Hippocampal formation (tissue), 2 donors: ENCODE data around the gene EIF3K.

ENCODE experiments used
- DNase-seq, 2 donors: peaks; one replicate each; lab custom pipeline; 2025; lab: John Stamatoyannopoulos, UW

EIF3K gene

DNA sequence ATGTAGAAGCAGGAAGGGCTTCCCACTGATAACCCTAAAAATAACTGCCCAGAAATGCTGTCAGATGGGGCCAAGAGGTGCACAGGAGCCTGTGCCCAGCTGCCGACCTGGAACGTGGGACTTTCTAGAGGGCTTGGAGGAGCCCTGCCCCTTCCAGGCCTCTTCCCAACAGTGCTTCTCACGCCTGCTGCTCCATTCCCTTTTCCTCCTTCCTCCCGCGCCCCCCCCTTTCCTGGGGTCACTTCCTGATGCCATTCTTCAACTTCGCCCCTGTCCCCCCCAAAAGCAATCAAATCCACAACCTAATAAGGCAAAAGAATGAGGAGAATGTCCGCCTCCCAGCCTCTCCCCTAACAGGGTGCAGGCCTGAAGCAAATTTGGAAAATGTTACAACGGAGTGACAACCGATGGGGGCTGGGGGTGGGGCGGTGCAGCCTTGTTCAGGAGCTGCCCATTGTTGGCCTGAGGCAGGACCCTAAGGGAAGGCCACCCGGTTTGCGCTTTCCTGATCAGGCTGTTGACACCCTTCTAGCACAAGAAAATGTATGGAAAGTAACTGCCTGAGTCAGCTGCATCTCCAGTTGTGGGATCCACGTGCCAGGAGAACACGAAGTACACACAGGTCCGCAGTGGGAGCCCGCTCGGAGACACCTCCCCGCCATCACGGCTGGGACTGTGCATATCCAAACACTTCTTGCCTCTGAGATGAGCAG, 47.1 kb downstream of the EIF3K start:
- DNase-seq: no peak

GRCh38 chr19:38666663-38667511, 47.9 kb downstream of the EIF3K start:
- DNase-seq: no peak

GRCh38 chr19:38667661-38668171, 48.7 kb downstream of the EIF3K start:
- DNase-seq: peak in 1 of 2 donors; percentile 24

GRCh38 chr19:38669552-38669951, 50.6 kb downstream of the EIF3K start:
- no peak for DNase-seq

- DNase-seq: no peak
Observed at GRCh38 chr19:38670921-38671398, 52.0 kb downstream of the EIF3K start.

DNA sequence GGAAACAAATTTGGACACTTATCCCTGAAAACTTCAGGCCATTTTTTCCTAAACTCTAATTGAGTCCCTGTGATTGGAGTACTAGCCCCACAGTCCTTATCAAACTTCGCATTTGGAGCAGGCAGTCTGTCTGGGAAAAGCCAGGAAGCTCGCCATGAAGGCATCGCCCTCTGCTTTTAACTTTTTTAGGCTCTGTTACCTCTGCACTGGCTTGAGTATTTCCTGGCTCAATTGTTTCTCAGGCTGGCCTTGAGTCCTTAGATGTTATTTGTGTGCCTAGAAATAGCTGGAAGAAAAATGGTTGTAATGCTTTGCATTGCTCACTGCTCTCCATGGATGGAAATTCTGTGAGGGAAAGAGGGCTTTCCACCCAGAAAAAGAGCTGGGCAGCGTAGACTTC, 52.7 kb downstream of the EIF3K start:
- DNase-seq: no peak

- DNase-seq: no peak
Observed at GRCh38 chr19:38673030-38673429, 54.0 kb downstream of the EIF3K start.

DNA sequence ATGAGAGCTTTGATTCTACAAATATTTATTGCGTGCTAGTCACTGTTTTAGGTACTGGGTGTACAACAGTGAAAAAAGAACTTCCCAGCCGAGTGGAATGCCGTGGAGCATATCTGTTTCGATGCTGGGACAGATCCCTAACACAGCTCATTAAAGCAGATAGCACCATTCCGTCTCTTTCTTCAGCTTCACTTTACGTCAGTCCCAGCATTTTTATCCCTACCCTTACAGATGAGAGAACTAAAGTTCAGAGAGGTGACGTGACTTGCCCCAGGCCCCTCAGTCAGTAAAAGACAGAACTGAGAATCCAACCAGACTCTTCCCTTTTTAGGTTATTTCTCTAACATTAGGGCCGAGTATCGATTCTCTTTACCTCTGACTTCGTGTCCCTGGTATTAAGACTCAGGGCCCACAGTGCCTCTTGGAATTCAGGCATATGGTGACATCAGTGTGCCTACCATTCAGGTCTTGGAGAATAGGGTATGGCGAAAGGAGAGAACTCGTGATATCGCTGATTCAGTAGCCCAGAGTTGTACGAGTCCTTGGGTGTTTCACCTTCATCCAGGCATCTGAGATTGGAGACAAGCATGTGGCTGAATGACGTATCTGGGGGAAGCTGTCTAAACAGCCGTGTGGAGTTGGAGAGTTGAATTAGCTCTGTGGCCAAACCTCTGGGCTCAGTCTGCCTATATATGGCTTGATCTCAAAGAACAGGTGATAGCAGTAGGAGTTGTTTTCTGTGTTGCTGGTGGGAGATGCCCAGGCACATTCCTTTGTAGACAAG, 55.6 kb downstream of the EIF3K start:
- DNase-seq: no peak

DNA sequence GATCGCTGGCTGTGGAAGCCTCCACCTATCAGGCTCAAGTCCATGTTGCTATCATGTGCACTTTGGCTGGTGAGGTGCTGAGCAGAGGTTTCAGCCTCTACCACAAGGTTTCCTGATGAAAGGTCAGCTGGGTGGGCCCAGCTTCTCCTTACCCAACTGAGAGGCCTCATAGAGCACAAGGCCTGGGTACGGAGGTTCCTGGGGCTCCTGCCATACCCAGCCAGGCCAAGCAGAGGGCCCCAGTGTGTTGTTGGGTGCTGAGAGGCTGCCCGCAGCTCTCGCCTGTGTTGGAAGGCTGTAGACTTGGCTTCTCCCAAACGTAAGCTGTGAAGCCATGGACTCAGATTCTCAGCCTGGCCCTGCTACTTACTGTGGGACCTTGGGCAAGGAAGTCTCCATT, 56.6 kb downstream of the EIF3K start:
- peak in 1 of 2 donors; percentile 29 for DNase-seq

DNA sequence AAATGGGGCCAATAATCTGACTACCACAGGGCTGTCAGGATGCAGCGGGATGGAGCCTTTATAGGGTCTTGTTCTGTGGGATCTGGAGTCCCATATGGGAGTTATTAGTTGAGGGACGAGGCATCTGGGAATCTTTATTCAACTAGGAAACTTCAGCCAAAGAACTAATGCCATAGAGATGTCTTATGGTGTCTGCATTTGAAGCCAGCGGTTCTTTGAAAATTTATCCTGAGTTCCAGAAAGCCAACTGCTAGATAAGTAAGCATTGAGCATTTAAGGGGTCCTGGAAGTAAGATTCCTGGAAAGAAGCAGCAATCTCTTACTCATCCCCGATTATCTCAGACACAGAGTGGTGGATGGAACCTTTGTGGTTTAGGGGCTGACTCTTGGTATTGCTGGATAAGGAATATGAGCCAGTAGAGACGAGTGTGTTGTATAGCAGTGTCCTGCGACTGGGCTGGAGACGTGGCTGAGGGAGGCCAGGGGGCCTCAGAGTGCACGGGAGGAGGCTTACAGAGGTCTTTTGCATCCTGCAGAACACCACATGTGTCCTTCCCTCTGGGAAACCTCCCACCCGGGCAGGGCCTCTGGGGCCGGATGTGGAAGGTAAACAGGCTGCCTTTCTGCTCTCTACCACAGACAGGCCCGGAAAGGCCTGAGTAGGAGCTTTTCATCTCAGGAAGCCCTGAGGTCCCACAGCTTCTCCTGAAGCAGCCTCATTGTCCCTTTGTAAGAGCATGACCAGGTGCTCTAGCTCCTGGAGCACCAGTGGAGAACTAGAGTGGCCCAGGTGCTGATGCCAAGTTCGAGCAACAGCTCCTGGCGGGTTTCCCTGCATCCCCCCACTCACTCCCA, 57.3 kb downstream of the EIF3K start:
- DNase-seq: no peak

DNA sequence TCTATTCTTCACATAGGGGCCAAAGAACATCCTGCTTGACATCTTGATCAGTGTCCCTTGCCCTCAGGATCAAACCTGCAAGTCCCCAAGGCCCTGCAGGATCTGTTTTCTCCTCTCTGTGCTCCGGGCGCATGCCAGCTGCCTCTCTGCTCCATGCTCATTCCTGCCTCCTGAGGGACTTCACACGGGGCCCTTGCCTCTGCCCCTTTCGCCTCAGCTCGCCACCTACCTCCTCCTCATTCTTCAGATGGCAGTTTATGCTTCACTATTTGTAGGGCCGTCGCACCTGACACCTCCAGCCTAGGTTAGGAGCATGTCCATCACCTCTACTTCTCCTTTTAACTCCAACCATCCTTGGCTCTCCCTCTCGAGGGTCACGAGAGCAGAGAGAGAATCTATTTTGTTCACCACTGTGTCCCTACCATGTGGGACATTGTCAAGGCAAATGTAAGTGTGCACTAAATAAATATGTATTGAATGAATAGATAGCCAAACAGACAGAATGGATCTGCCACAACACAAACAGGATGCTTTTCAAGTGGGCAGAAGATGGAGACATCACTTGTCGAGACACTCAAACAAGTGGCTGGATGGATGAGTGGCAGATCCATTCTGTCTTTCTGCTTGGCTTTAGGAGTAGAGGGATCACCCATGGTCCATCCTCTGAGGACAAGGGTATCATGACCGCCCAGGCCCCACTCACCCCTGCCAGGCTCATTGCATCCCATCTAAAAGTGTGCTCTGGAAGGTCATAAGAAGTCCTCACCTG, 58.1 kb downstream of the EIF3K start:
- no peak for DNase-seq

- no peak for DNase-seq
Observed at GRCh38 chr19:38678217-38678890, 59.4 kb downstream of the EIF3K start.

- DNase-seq: no peak
Observed at GRCh38 chr19:38678891-38679494, 60.0 kb downstream of the EIF3K start.

DNA sequence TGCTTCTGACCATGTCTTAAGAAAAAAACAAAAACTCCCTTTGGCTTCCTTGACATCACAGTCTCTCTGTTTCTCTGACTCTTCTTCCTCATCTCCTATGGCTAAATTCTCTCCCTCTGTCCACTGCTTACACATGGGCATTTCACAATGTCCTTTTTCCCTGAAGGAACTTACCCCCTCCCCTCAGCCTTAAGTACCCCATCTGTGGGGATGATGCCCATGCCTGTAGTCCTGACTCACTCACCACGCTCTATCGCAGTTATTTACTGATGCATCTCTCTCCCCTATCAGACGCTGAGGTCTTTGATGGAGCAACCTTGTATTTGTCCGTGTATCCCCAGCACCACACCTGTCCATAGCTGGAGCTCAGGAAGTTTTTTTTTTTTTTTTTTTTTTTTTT, 60.9 kb downstream of the EIF3K start:
- DNase-seq: no peak

GRCh38 chr19:38682195-38682867, 63.3 kb downstream of the EIF3K start:
- no peak for DNase-seq

DNA sequence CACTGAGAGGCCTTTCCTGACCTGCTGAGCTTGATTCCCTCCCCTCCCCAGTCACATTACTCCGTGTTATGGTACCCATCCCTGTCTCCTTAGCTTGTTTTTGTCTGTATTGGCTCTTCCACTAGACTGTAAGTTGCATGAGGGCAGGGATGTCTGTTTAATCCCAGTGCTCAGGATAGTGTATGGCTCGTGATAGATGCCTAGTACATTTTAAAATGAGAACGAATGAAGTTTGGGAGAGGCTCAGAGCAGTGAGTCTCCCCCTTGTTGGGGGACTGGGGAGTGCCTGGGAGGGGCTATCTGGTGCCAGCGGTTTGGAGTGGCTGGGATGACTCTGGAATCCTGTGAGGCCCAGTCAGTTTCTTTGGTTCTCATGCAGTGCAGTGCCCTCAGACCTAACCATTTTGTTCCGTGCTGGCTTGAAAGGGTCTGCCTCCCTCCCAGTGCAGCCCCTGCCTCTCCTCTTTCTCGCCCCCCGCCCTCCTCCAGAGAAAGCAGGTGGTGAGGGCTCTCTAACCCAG, 63.9 kb downstream of the EIF3K start:
- DNase-seq: no peak

DNA sequence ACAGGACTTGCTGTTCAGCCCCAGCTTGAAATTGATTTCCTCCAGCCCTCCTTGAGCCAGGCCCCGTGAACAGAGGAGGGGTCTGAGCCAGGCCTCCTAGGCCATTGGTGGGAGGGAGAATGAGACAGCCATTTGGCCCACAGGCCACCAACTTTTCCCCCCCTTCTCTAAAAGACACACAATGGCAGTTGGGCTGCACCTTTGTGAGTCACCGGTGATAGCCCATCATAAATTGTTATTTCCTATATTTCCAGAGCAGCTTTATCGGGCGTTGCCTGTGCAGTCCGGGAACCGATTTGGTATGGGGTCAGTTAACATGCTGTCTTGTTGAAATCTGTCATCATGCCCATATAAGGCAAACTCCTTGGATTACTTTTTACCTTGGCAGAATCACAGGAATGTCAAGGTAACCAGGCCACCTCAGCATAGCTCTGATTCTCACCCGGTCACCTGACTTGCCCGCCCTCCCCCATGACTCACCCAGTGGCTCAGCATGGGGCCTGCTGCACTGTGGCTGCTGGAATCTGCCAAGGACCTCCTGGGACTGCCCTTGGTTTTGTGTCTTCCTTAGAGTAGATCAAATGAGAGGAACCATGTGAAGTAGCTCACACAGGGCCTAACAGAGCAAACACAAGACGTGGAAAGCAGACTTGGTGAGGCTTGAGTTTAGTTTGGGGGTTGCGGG, 64.5 kb downstream of the EIF3K start:
- no peak for DNase-seq
